GM15510 (cell line): ENCODE data around the gene PCDHB16.
"Not testable (repeated sequence)": the region's sequence is repeated elsewhere in the genome, so short reads cannot be mapped to it uniquely, and the experiment has no call there.

Experiments used
- POLR2A ChIP-seq: IDR thresholded peaks from 3 replicates; pipeline ENCODE4 v1.6.1; 2011; ENCODE audit warnings: borderline replicate concordance; ENCODE audit not compliant: insufficient read length; ENCODE audit errors: extremely low read depth

PCDHB16 gene

DNA sequence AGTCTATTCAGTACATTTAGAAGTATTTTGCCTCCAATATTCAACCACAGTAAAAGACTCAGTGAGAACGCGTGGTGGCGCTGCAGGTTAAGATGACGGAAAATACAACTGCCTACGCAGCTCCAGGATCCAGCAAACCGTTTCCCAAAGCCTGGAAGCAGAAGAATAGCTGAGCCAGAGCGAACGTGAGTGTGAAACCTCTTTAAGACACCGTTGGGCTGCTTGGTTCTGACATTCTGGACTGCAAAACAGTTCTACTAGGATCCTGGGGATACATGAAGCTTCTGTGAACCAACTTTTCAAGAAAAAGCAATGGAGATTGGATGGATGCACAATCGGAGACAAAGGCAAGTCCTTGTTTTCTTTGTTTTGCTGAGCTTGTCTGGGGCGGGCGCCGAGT is at the start of gene PCDHB16:
Gene PCDHB16 (plus strand): TSS at position 140 of the 400 bp plus-strand sequence. CDS start 173 bp downstream, at position 313.
- TF ChIP-seq POLR2A: no peak

DNA sequence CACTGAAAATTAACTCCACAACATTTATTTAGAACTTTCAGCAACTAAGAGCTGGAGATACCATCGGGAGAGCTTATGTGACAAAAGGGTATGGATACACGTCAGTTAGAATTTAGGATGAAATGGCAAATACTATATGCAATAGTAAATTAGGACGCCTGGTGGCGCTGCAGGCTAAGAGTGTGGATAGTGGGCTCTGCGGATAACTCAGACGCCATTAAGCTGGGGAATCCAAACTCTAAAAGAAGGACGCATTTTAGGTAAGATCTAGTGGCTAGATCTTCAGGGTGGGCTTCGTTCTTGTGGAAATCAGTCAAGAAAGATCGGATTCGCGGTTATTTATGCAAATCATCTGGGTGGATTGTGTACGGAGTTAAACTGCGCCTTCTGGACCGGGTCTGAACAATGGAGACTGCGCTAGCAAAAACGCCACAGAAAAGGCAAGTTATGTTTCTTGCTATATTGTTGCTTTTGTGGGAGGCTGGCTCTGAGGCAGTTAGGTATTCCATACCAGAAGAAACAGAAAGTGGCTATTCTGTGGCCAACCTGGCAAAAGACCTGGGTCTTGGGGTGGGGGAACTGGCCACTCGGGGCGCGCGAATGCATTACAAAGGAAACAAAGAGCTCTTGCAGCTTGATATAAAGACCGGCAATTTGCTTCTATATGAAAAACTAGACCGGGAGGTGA is 47.0 kb upstream of the PCDHB16 start, which contains the start of gene PCDHB5:
Gene PCDHB5 (plus strand): TSS at position 177 of the 688 bp plus-strand sequence. CDS start 229 bp downstream, at position 406.
- no peak for TF ChIP-seq POLR2A

DNA sequence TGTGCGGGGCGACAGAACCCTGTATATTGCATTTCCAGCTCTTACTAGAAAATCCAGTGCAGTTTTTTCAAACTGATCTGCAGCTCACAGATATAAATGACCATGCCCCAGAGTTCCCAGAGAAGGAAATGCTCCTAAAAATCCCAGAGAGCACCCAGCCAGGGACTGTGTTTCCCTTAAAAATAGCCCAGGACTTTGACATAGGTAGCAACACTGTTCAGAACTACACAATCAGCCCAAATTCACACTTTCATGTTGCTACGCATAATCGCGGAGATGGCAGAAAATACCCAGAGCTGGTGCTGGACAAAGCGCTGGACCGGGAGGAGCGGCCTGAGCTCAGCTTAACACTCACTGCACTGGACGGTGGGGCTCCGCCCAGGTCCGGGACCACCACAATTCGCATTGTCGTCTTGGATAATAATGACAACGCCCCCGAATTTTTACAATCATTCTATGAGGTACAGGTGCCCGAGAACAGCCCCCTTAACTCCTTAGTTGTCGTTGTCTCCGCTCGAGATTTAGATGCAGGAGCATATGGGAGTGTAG is 46.4 kb upstream of the PCDHB16 start:
- TF ChIP-seq POLR2A: no peak

DNA sequence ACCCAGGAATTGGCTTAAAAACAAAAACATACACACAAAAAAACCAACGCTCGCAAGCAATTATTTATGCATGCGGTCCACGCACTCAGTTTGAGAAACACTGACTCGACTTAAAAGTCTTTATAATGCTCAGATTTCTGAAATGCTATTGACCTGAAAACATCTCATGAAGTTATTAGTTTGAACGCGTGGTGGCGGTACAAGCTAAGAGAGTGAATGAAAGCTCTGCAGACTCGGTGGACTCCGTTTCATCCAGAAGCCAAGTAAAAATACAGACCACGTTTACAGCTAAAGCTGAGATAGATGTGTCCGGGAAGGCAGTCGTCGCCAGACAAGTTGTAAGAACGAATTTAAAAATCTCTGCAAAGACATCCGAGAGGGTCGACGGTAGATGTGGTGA is 32.4 kb upstream of the PCDHB16 start, which contains the start of gene PCDHB6:
Gene PCDHB6 (plus strand): TSS at position 246 of the 400 bp plus-strand sequence. CDS start 201 bp downstream, outside the sequence.
- TF ChIP-seq POLR2A: no peak

- no peak for TF ChIP-seq POLR2A
These were observed 31.8 kb upstream of the PCDHB16 start for GRCh38 chr5:141150224-141150992.

- no peak for TF ChIP-seq POLR2A
These were observed 31.2 kb upstream of the PCDHB16 start for GRCh38 chr5:141150993-141151325.

GRCh38 chr5:141155540-141156374 is 26.4 kb upstream of the PCDHB16 start:
- no peak for TF ChIP-seq POLR2A

DNA sequence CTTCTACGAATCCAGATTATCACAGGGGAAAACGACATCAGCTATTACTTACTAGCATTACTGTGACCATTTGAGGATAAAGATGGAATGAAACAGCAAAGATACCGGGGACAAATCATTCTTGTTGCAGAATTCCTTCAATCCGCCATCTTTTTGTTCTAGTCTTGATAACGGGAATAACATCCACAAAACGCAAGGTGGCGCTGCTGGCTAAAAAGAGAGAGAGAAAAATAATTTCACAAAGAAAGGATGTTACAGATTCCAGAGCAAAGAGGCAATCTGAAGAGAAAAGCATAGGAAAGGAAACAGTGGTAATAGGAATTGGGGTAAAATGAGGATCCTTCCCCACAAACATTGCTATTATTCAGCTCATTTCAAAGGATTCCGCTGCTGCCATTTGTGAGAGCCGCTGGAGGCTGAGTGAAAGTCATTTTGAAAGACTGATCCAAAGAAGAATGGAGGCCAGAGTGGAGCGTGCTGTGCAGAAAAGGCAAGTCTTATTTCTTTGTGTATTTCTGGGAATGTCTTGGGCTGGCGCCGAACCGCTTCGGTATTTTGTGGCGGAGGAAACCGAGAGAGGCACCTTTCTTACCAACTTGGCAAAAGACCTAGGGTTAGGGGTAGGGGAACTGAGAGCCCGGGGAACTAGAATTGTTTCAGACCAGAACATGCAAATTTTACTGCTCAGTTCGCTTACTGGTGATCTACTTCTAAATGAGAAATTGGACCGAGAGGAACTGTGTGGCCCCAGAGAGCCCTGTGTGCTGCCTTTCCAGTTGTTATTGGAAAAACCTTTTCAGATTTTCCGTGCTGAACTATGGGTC is 9.6 kb upstream of the PCDHB16 start, which contains the start of gene PCDHB7:
Gene PCDHB7 (plus strand): TSS at position 264 of the 824 bp plus-strand sequence. CDS start 192 bp downstream, at position 456.
- TF ChIP-seq POLR2A: no peak

GRCh38 chr5:141175933-141176332 is 6.3 kb upstream of the PCDHB16 start:
- TF ChIP-seq POLR2A: no peak

- not testable (repeated sequence) for TF ChIP-seq POLR2A
These were observed 4.5 kb upstream of the PCDHB16 start, which contains the start of gene PCDHB8 for GRCh38 chr5:141177577-141178191. PCDHB8 (plus strand) TSS chr5:141177790; CDS start chr5:141178035, 245 bp downstream.

DNA sequence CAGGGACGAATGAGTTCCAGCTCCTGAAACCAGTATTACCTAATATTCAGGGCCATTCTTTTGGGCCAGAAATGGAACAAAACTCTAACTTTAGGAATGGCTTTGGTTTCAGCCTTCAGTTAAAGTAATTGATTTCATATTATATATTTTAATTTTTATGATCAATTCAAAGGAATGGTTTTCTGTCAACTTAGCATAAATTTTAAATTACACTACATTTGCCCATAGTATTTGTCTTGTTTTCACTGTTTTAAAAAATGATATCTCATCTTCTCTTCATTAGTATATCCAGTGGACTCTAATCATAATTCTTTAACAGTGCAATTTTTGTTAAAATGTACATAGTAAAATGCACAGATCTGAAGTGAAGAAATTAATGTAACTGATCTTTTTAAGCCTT is 1.9 kb upstream of the PCDHB16 start:
- TF ChIP-seq POLR2A: no peak

- no peak for TF ChIP-seq POLR2A
These were observed 4.8 kb downstream of the PCDHB16 start, which contains the start of gene PCDHB9 for GRCh38 chr5:141186897-141187512. PCDHB9 (plus strand) TSS chr5:141187161; CDS start chr5:141187319, 158 bp downstream.
